ENCODE data around the gene CDK14. TPM values are rescaled to one million over a fixed set of nuclear protein-coding genes. Genes with fewer than 3 reads are reported as not detected.

The CDK14 gene
- total and polyA plus RNA-seq, 9 donors, result 12.6 to 54.1 (median 43.8) TPM

Other genes starting within 250 kb of the CDK14 start
- 10 to 100 TPM; 11.5 to 36.6 (median 25.0) TPM for gene GTPBP10, start 249.6 kb upstream of the CDK14 start, total RNA-seq
- 10 to 100 TPM in 1 of 2 donors, 1 to 10 TPM in 1; 7.7 to 13.9 TPM for gene GTPBP10, start 249.6 kb upstream of the CDK14 start, polyA plus RNA-seq
- 10 to 100 TPM; 27.6 to 34.6 (median 29.9) TPM for gene CLDN12, start 192.9 kb upstream of the CDK14 start, total RNA-seq
- 10 to 100 TPM; 17.9 to 27.3 TPM for gene CLDN12, start 192.9 kb upstream of the CDK14 start, polyA plus RNA-seq
- not detected for gene PTTG1IP2, start 126.7 kb upstream of the CDK14 start, total RNA-seq
- gene PTTG1IP2, start 126.7 kb upstream of the CDK14 start, polyA plus RNA-seq, result not detected

Measured in ovary (tissue), 9 donors.